ENCODE data around the gene NXF3. TPM values are rescaled to one million over a fixed set of nuclear protein-coding genes. Genes with fewer than 3 reads are reported as not detected.

Gene NXF3
- total RNA-seq, 1 donor from 2014 or later = 14.1 TPM

DNA sequence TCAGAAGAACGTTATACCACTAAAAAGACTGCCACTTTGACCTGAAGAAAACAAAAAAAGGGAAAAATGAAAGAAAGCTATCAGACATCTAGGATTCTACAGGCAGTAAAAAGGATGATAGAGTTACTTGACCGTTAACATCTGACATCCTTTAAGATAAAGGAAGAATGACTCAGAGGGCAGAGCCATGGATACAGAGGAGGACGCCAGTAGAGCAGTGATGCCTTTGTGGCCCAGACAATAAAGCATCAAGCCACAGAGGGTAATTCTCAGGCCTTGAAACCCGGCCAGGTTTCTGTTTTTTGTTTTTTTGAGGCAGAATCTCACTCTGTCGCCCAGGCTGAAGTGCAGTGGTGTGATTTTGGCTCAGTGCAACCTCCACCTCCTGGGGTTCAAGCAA is 19.5 kb downstream of the NXF3 start:
- Histone ChIP-seq H3K9me3 (no peaks in the 10 kb centered on the region), H3K27ac (no peak overlapping the region), H3K4me3 (no peak overlapping the region), H3K36me3 (no peaks in the 10 kb centered on the region), H3K4me1 (no peaks in the 10 kb centered on the region), H3K27me3 (no peaks in the 10 kb centered on the region)
- DNase-seq (no peak), ATAC-seq (no peak)
- intact Hi-C loops (cut with DNase I) = no loop called here
- no peak for TF ChIP-seq CTCF (IDR thresholded peaks at IDR 0.05)

DNA sequence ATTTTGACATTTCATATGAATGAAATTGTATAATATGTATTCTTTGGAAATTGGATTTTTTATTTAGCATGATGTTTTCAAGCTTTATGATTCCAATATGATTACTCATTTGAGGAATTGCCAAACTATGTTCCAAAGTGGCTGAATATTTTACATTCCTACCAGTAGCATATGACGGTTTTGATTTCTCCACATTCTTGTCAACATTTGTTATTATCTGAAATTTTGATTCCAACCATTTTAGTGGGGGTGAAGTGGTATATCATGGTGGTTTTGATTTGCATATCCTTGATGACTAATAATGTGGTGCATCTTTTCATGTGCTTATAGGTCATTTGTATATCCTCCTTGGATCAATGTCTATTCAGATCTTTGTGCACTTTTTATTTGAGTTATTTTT is 26.3 kb downstream of the NXF3 start:
- Histone ChIP-seq H3K4me1 (no peaks in the 10 kb centered on the region), H3K9me3 (no peaks in the 10 kb centered on the region), H3K27ac (no peak overlapping the region), H3K27me3 (no peaks in the 10 kb centered on the region), H3K36me3 (no peaks in the 10 kb centered on the region), H3K4me3 (no peak overlapping the region)
- ATAC-seq = no peak
- no peak for TF ChIP-seq CTCF (IDR thresholded peaks at IDR 0.05)
- no peak for DNase-seq
- intact Hi-C loops (cut with DNase I) = no loop called here

GRCh38 chrX:103063918-103064434 is 29.0 kb downstream of the NXF3 start, which contains the start of gene BEX1:
Gene BEX1 (minus strand): TSS chrX:103064171. CDS start chrX:103063274, 897 bp downstream.
- no peaks in the 10 kb centered on the region for H3K27me3 ChIP-seq
- peak; percentile 63 for DNase-seq
- no peaks in the 10 kb centered on the region for H3K9me3 ChIP-seq
- H3K36me3 ChIP-seq = no peaks in the 10 kb centered on the region
- no peaks in the 10 kb centered on the region for H3K4me1 ChIP-seq
- H3K4me3 ChIP-seq = peak within 1 kb of the TSS; percentile 25
- no peak for TF ChIP-seq CTCF (IDR thresholded peaks at IDR 0.05)
- no peak within 1 kb of the TSS for H3K27ac ChIP-seq
- ATAC-seq = peak; percentile 48
- intact Hi-C loops (cut with DNase I) = no loop called here

DNA sequence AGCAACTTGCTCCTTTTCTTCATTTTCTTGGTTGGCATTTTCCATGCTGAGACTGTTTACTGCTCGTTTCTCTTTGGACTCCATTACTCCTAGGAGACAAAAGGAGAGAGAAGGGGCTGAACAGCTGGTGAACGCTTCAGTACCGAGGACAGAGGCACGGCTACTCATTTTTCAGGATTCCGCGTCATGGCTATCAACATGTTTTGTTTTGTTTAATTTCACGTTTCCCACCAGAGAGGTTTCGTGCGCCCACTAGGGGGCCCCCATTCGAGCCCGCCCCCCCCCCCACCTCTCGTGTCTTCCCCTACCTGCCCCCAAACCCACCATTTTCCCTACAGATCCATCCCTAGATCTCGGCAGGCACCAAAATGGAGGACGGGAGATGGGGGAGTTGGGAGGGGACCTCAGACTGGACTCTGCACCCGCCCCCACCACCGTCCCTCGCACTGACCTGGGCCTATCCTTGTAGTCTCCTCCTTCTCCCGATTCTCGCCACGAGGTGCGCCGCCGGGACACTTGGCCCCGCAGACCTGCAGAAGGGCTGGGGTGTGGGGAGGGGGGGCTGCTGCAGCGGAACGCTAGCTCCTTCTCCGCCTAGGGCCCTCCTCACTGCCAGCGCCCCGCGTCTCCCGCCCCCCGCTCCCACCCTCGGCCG is 29.6 kb downstream of the NXF3 start:
- no peak overlapping the region for H3K27ac ChIP-seq
- intact Hi-C loops (cut with DNase I) = no loop called here
- H3K9me3 ChIP-seq = no peaks in the 10 kb centered on the region
- no peaks in the 10 kb centered on the region for H3K27me3 ChIP-seq
- no peaks in the 10 kb centered on the region for H3K36me3 ChIP-seq
- DNase-seq = no peak
- TF ChIP-seq CTCF (IDR thresholded peaks at IDR 0.05) = no peak
- H3K4me3 ChIP-seq = peak overlapping the region; percentile 25
- no peaks in the 10 kb centered on the region for H3K4me1 ChIP-seq
- no peak for ATAC-seq

DNA sequence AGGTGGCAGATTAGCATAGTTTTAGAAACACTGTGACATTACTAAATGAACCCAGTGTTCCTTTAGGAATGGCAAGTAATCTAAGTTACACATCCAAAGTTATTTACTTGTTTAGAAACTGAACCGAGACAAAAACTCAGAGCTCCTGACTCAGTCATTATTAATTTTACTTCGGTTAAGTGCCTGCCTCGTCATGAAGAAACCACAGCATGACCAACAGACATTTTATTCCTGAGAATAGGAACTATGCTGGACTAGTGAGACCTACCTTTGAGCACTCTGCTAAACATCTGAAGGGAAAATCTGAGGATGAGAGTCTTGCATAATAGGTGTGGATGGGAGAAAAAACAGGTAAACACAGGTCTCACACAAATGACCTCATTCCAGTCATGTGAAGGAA is 31.5 kb downstream of the NXF3 start:
- no peak for TF ChIP-seq CTCF (IDR thresholded peaks at IDR 0.05)

More for the DNA sequence above, 31.5 kb downstream of the NXF3 start:
- Histone ChIP-seq H3K4me3 (no peak overlapping the region), H3K9me3 (no peaks in the 10 kb centered on the region), H3K27ac (no peak overlapping the region), H3K4me1 (no peaks in the 10 kb centered on the region), H3K36me3 (no peaks in the 10 kb centered on the region), H3K27me3 (no peaks in the 10 kb centered on the region)
- intact Hi-C loops (cut with DNase I) = no loop called here
- DNase-seq (no peak), ATAC-seq (no peak)
